Measurements from ENCODE around the gene IFNLR1.

Gene IFNLR1

GRCh38 chr1:24121406-24121805 is 65.7 kb downstream of the IFNLR1 start:
- Histone ChIP-seq H3K9me3 (ENCODE audit: control insufficient read depth, low read length) (no peaks in the 10 kb centered on the region), H3K4me3 (ENCODE audit: extremely low read depth, insufficient read depth, low read length, poor library complexity, severe bottlenecking) (no peak overlapping the region), H3K4me1 (ENCODE audit: control insufficient read depth, insufficient read depth, low read length, poor library complexity, severe bottlenecking) (peaks cover 11% of the 10 kb centered on the region), H3K27ac (ENCODE audit: low read depth, low read length, severe bottlenecking) (no peak overlapping the region), H3K36me3 (ENCODE audit: control insufficient read depth, insufficient read depth, low read length) (no peaks in the 10 kb centered on the region)
- 82 to 87% methylated on average over 9 to 14 of the region's 14 CpGs for WGBS, 2 experiments (ENCODE audit: insufficient coverage in 2 of 2)

GRCh38 chr1:24120965-24121364 is 66.1 kb downstream of the IFNLR1 start:
- 70 to 84% methylated on average over 2 to 3 of the region's 3 CpGs for WGBS, 2 experiments (ENCODE audit: insufficient coverage in 2 of 2)
- Histone ChIP-seq H3K36me3 (ENCODE audit: control insufficient read depth, insufficient read depth, low read length) (no peaks in the 10 kb centered on the region), H3K27ac (ENCODE audit: low read depth, low read length, severe bottlenecking) (no peak overlapping the region), H3K4me3 (ENCODE audit: extremely low read depth, insufficient read depth, low read length, poor library complexity, severe bottlenecking) (no peak overlapping the region), H3K4me1 (ENCODE audit: control insufficient read depth, insufficient read depth, low read length, poor library complexity, severe bottlenecking) (peaks cover 10% of the 10 kb centered on the region), H3K9me3 (ENCODE audit: control insufficient read depth, low read length) (no peaks in the 10 kb centered on the region)

GRCh38 chr1:24119859-24120756 is 67.0 kb downstream of the IFNLR1 start:
- WGBS, 2 experiments (ENCODE audit: insufficient coverage in 2 of 2) = 71 to 77% methylated on average over 11 to 12 of the region's 17 CpGs
- H3K27ac ChIP-seq (ENCODE audit: low read depth, low read length, severe bottlenecking) = no peak overlapping the region

GRCh38 chr1:24119489-24119858 is 67.6 kb downstream of the IFNLR1 start:
- Histone ChIP-seq H3K9me3 (ENCODE audit: control insufficient read depth, low read length) (no peaks in the 10 kb centered on the region), H3K27ac (ENCODE audit: low read depth, low read length, severe bottlenecking) (no peak overlapping the region)
- 83 to 86% methylated on average over 2 to 5 of the region's 5 CpGs for WGBS, 2 experiments (ENCODE audit: insufficient coverage in 2 of 2)

More at GRCh38 chr1:24119859-24120756, 67.0 kb downstream of the IFNLR1 start:
- peaks cover 8% of the 10 kb centered on the region for H3K4me1 ChIP-seq (ENCODE audit: control insufficient read depth, insufficient read depth, low read length, poor library complexity, severe bottlenecking)
- no peaks in the 10 kb centered on the region for H3K9me3 ChIP-seq (ENCODE audit: control insufficient read depth, low read length)
- no peaks in the 10 kb centered on the region for H3K36me3 ChIP-seq (ENCODE audit: control insufficient read depth, insufficient read depth, low read length)
- H3K4me3 ChIP-seq (ENCODE audit: extremely low read depth, insufficient read depth, low read length, poor library complexity, severe bottlenecking) = no peak overlapping the region

DNA sequence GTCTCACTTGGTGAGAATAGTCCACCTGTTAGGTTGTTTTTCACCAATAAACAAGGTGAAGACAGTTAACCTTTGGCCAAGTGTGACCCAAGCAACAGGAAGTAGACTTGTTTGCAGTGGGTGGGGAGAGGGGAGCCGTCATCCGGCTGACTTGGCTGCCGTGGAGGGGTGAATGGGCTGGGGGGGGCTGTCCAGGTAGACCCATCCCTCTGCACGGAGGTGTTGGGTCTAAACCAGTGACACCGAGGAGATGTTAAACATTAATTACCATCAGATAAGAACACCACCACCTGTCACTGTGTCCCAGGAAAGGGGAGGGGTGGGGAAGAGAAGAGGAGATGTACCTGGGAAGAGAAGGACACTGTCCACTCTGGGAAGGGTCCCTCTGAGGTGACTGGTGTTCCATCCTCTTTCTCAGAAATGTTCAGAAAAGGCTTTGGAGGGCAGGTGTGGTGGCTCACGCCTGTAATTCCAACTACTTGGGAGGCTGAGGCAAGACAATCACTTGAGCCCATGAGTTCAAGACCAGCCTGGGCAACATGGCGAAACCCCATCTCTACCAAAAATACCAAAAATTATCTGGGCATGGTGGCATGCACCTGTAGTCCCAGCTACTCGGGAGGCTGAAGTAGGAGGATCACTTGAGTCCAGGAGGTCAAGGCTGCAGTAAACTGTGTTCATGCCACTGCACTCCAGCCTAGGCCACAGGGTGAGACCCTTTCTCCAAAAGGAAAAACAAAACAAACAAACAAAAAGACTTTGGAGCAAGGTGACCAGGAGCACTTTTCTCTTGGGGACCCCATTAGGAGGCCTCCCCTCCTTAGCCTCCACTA is 68.5 kb downstream of the IFNLR1 start:
- 94 to 100% methylated on average over 1 to 6 of the region's 8 CpGs for WGBS, 2 experiments (ENCODE audit: insufficient coverage in 2 of 2)

More at GRCh38 chr1:24119489-24119858, 67.6 kb downstream of the IFNLR1 start:
- Histone ChIP-seq H3K36me3 (ENCODE audit: control insufficient read depth, insufficient read depth, low read length) (no peaks in the 10 kb centered on the region), H3K4me1 (ENCODE audit: control insufficient read depth, insufficient read depth, low read length, poor library complexity, severe bottlenecking) (peaks cover 4% of the 10 kb centered on the region), H3K4me3 (ENCODE audit: extremely low read depth, insufficient read depth, low read length, poor library complexity, severe bottlenecking) (no peak overlapping the region)

GRCh38 chr1:24117722-24118409 is 69.2 kb downstream of the IFNLR1 start:
- Histone ChIP-seq H3K27ac (ENCODE audit: low read depth, low read length, severe bottlenecking) (no peak overlapping the region), H3K4me1 (ENCODE audit: control insufficient read depth, insufficient read depth, low read length, poor library complexity, severe bottlenecking) (no peaks in the 10 kb centered on the region), H3K36me3 (ENCODE audit: control insufficient read depth, insufficient read depth, low read length) (no peaks in the 10 kb centered on the region), H3K9me3 (ENCODE audit: control insufficient read depth, low read length) (no peaks in the 10 kb centered on the region), H3K4me3 (ENCODE audit: extremely low read depth, insufficient read depth, low read length, poor library complexity, severe bottlenecking) (no peak overlapping the region)
- 95 to 96% methylated on average over 7 to 9 of the region's 14 CpGs for WGBS, 2 experiments (ENCODE audit: insufficient coverage in 2 of 2)

More for the DNA sequence above, 68.5 kb downstream of the IFNLR1 start:
- Histone ChIP-seq H3K27ac (ENCODE audit: low read depth, low read length, severe bottlenecking) (no peak overlapping the region), H3K36me3 (ENCODE audit: control insufficient read depth, insufficient read depth, low read length) (no peaks in the 10 kb centered on the region), H3K4me3 (ENCODE audit: extremely low read depth, insufficient read depth, low read length, poor library complexity, severe bottlenecking) (no peak overlapping the region), H3K9me3 (ENCODE audit: control insufficient read depth, low read length) (no peaks in the 10 kb centered on the region), H3K4me1 (ENCODE audit: control insufficient read depth, insufficient read depth, low read length, poor library complexity, severe bottlenecking) (no peaks in the 10 kb centered on the region)

- H3K27ac ChIP-seq (ENCODE audit: low read depth, low read length, severe bottlenecking) = no peak overlapping the region
- no peaks in the 10 kb centered on the region for H3K9me3 ChIP-seq (ENCODE audit: control insufficient read depth, low read length)
- H3K4me1 ChIP-seq (ENCODE audit: control insufficient read depth, insufficient read depth, low read length, poor library complexity, severe bottlenecking) = peaks cover 4% of the 10 kb centered on the region
- 89 to 92% methylated on average over 1 to 2 of the region's 2 CpGs for WGBS, 2 experiments (ENCODE audit: insufficient coverage in 2 of 2)
- no peak overlapping the region for H3K4me3 ChIP-seq (ENCODE audit: extremely low read depth, insufficient read depth, low read length, poor library complexity, severe bottlenecking)
- no peaks in the 10 kb centered on the region for H3K36me3 ChIP-seq (ENCODE audit: control insufficient read depth, insufficient read depth, low read length)
Observed at GRCh38 chr1:24117132-24117531, 70.0 kb downstream of the IFNLR1 start.

DNA sequence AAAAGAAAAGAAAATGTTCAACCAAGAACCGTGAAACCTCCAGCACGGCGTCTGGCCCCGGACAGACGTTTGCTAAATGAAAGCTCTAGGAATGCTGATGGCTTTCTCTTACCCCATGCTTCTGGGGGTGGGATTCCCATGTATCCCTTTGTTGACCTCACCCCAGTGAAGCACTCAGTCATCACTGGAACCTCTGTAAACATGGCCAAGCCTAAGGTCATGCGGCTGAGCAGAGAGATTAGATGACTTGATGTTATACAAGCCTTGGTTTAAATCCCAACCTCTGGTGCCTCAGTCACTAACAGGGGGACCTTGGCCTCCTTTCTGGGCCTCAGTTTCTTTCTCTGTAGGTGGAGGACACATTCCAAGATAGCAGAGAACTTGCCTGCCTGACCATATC is 72.3 kb downstream of the IFNLR1 start:
- WGBS, 2 experiments (ENCODE audit: insufficient coverage in 2 of 2) = 83 to 94% methylated on average over 6 of the region's 6 CpGs
- Histone ChIP-seq H3K27ac (ENCODE audit: low read depth, low read length, severe bottlenecking) (no peak overlapping the region), H3K4me3 (ENCODE audit: extremely low read depth, insufficient read depth, low read length, poor library complexity, severe bottlenecking) (no peak overlapping the region), H3K9me3 (ENCODE audit: control insufficient read depth, low read length) (no peaks in the 10 kb centered on the region), H3K36me3 (ENCODE audit: control insufficient read depth, insufficient read depth, low read length) (no peaks in the 10 kb centered on the region), H3K4me1 (ENCODE audit: control insufficient read depth, insufficient read depth, low read length, poor library complexity, severe bottlenecking) (peaks cover 17% of the 10 kb centered on the region)

GRCh38 chr1:24113641-24114033 is 73.5 kb downstream of the IFNLR1 start:
- H3K9me3 ChIP-seq (ENCODE audit: control insufficient read depth, low read length) = no peaks in the 10 kb centered on the region
- WGBS, 2 experiments (ENCODE audit: insufficient coverage in 2 of 2) = 85 to 88% methylated on average over 5 to 6 of the region's 6 CpGs
- H3K27ac ChIP-seq (ENCODE audit: low read depth, low read length, severe bottlenecking) = no peak overlapping the region
- no peak overlapping the region for H3K4me3 ChIP-seq (ENCODE audit: extremely low read depth, insufficient read depth, low read length, poor library complexity, severe bottlenecking)
- no peaks in the 10 kb centered on the region for H3K36me3 ChIP-seq (ENCODE audit: control insufficient read depth, insufficient read depth, low read length)
- peaks cover 18% of the 10 kb centered on the region for H3K4me1 ChIP-seq (ENCODE audit: control insufficient read depth, insufficient read depth, low read length, poor library complexity, severe bottlenecking)

DNA sequence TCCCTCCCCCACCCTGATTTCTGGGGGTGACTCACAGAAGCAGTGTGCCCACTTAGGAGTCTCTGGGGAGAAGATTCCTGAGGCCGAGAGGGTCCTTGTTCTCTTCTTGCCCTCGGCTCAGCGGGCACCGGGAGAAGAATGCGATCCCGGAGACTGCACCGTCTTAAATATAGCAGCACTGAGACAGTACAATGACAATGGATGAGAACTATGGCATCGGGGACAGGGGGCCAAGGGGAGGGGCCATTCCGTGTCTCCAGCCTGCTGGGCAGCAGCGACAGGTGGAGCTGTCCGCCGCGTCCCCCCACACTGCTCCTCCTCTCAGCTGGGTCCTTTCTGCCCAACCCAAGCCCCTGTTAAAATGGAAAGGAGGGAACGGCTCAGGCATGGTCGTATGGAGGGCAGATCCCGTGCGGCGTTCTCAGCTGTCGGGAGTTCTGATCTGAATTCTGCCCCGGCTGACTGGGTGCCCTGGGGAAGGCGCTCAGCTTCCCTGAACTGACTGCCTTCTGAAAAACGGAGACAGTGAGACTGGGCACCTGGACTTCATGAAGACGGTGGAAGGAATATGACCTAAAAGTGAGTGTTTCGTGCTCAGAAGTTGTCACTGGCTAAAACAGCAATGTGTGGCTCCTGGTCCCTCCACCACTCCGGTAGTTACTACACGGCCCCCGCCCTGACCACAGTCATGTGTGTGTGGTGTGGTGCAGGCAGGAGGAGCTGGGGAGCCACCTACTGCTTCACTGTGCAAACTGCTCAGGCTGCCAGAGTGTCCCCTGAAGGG is 74.9 kb downstream of the IFNLR1 start, which contains the start of gene MYOM3:
TSS of gene MYOM3 (minus strand) at position 140 of the 784 bp plus-strand sequence. CDS start 3,499 bp downstream, outside the sequence.
- no peak within 1 kb of the TSS for H3K27ac ChIP-seq (ENCODE audit: low read depth, low read length, severe bottlenecking)
- H3K9me3 ChIP-seq (ENCODE audit: control insufficient read depth, low read length) = no peaks in the 10 kb centered on the region
- H3K4me3 ChIP-seq (ENCODE audit: extremely low read depth, insufficient read depth, low read length, poor library complexity, severe bottlenecking) = no peak within 1 kb of the TSS
- no peaks in the 10 kb centered on the region for H3K36me3 ChIP-seq (ENCODE audit: control insufficient read depth, insufficient read depth, low read length)
- peaks cover 32% of the 10 kb centered on the region for H3K4me1 ChIP-seq (ENCODE audit: control insufficient read depth, insufficient read depth, low read length, poor library complexity, severe bottlenecking)
- 27 to 41% methylated on average over 17 to 19 of the region's 27 CpGs for WGBS, 2 experiments (ENCODE audit: insufficient coverage in 2 of 2)

Measured in mesodermal cell (in vitro differentiated cells).